Lower lobe of right lung (tissue), 2 donors: Measurements from ENCODE around the gene FGF14. TPM values are rescaled to one million over a fixed set of nuclear protein-coding genes. Genes with fewer than 3 reads are reported as not detected.

ENCODE experiments used
- ATAC-seq, 2 donors: fragments of 200-7000 bp; cut with Tn5 transposase; one replicate each; pipeline ENCODE4 v1.9.1; 2020 to 2022; ENCODE audit warnings: mild to moderate bottlenecking in 2 of 2, moderate library complexity in 2 of 2
- DNase-seq: peaks from one replicate; pipeline ENCODE4 v3.0.0-alpha.2; 2020
- H3K27ac ChIP-seq: fragments of 200-600 bp; one replicate; pipeline ENCODE4 v1.8.0; 2022
- H3K27me3 ChIP-seq: fragments of 200-600 bp; one replicate; pipeline ENCODE4 v1.8.0; 2022; ENCODE audit warnings: low read depth
- H3K36me3 ChIP-seq: fragments of 200-600 bp; one replicate; pipeline ENCODE4 v1.8.0; 2022; ENCODE audit warnings: mild to moderate bottlenecking
- H3K4me1 ChIP-seq: fragments of 200-600 bp; one replicate; pipeline ENCODE4 v1.8.0; 2022
- H3K4me3 ChIP-seq: fragments of 200-600 bp; one replicate; pipeline ENCODE4 v1.8.0; 2022; ENCODE audit warnings: mild to moderate bottlenecking
- H3K9me3 ChIP-seq: fragments of 200-600 bp; one replicate; pipeline ENCODE4 v1.8.0; 2022
- CTCF ChIP-seq: fragments of 200-600 bp; IDR thresholded peaks from one replicate; pipeline ENCODE4 v1.8.0; 2022; ENCODE audit warnings: antibody characterized with exemption, mild to moderate bottlenecking
- intact Hi-C: fragments of 100-400 bp; cut with DNase I; formaldehyde crosslinking; loops from one replicate; pipeline ENCODE4 v1.11.0; 2022
- total RNA-seq: library from RNA; stranded (reverse); fragmentation: NEBNext Ultra II Directional; extraction: Animal tissue kit (Norgen Biotek cat#: 25700); gene quantifications from one replicate; pipeline ENCODE4 v1.2.1, GENCODE V29; 2021
- donor health status: DM: no; HTN: yes; CAD: no; lungs with severe emphysema.

The FGF14 gene
- total RNA-seq, 1 donor from 2014 or later = 5.0 TPM

GRCh38 chr13:101695870-101696516 is 705.9 kb downstream of the FGF14 start:
- ATAC-seq = no peak
- no peak for DNase-seq
- intact Hi-C loops = no loop called here
- no peaks in the 10 kb centered on the region for H3K9me3 ChIP-seq
- no peaks in the 10 kb centered on the region for H3K27me3 ChIP-seq
- H3K36me3 ChIP-seq = no peaks in the 10 kb centered on the region
- TF ChIP-seq CTCF = no peak
- H3K4me1 ChIP-seq = no peaks in the 10 kb centered on the region
- H3K4me3 ChIP-seq = no peak overlapping the region
- no peak overlapping the region for H3K27ac ChIP-seq

GRCh38 chr13:101691341-101691860 is 710.4 kb downstream of the FGF14 start:
- H3K27me3 ChIP-seq = no peaks in the 10 kb centered on the region
- H3K4me3 ChIP-seq = no peak overlapping the region
- intact Hi-C loops = no loop called here
- TF ChIP-seq CTCF = no peak
- no peak overlapping the region for H3K27ac ChIP-seq
- DNase-seq (no peak), ATAC-seq (no peak)
- no peaks in the 10 kb centered on the region for H3K9me3 ChIP-seq
- no peaks in the 10 kb centered on the region for H3K4me1 ChIP-seq
- no peaks in the 10 kb centered on the region for H3K36me3 ChIP-seq

- intact Hi-C loops = no loop called here
- H3K27ac ChIP-seq = no peak overlapping the region
- no peak for ATAC-seq
These were observed 711.0 kb downstream of the FGF14 start for GRCh38 chr13:101690871-101691270.

GRCh38 chr13:101686003-101686402 is 715.8 kb downstream of the FGF14 start:
- Histone ChIP-seq H3K4me3 (no peak overlapping the region), H3K4me1 (no peaks in the 10 kb centered on the region), H3K27ac (no peak overlapping the region), H3K27me3 (no peaks in the 10 kb centered on the region), H3K9me3 (no peaks in the 10 kb centered on the region), H3K36me3 (no peaks in the 10 kb centered on the region)
- no peak for TF ChIP-seq CTCF
- ATAC-seq = no peak
- DNase-seq = no peak
- intact Hi-C loops = no loop called here

More at GRCh38 chr13:101690871-101691270, 711.0 kb downstream of the FGF14 start:
- no peak overlapping the region for H3K4me3 ChIP-seq
- H3K9me3 ChIP-seq = no peaks in the 10 kb centered on the region
- no peak for DNase-seq
- no peaks in the 10 kb centered on the region for H3K4me1 ChIP-seq
- no peaks in the 10 kb centered on the region for H3K27me3 ChIP-seq
- no peak for TF ChIP-seq CTCF
- H3K36me3 ChIP-seq = no peaks in the 10 kb centered on the region

- H3K9me3 ChIP-seq = no peaks in the 10 kb centered on the region
- no peaks in the 10 kb centered on the region for H3K27me3 ChIP-seq
- H3K4me1 ChIP-seq = no peaks in the 10 kb centered on the region
- H3K36me3 ChIP-seq = no peaks in the 10 kb centered on the region
- intact Hi-C loops = no loop called here
- ATAC-seq = no peak
- DNase-seq = no peak
- H3K27ac ChIP-seq = no peak overlapping the region
- no peak for TF ChIP-seq CTCF
- H3K4me3 ChIP-seq = no peak overlapping the region
These were observed 720.0 kb downstream of the FGF14 start for GRCh38 chr13:101681834-101682233.
